HepG2 (cell line): ENCODE results near the gene HEATR1. TPM values are rescaled to one million over a fixed set of nuclear protein-coding genes. Genes with fewer than 3 reads are reported as not detected.

ENCODE experiments used
- ATAC-seq: fragments of 200-7000 bp; cut with Tn5 transposase; 3 replicates; pipeline ENCODE4 v1.9.1; 2020; ENCODE audit warnings: mild to moderate bottlenecking, moderate library complexity
- BruUV-seq: library from RNA; stranded (reverse); fragments of 400-500 nt; replicated peaks from 2 replicates; lab custom pipeline; 2021; lab: Mats Ljungman, UMichigan
- CTCF ChIA-PET: fragments of 300-600 bp; formaldehyde crosslinking; extraction: SDS; loops from one replicate; lab custom pipeline; 2021; ENCODE audit warnings: low total read pairs, inconsistent platforms, low intra/inter-chr PET ratio; lab: Yijun Ruan, JAX
- POLR2A ChIA-PET: fragments of 350-600 bp; sonication (Branson Sonifier 250); formaldehyde crosslinking; loops from one replicate; lab custom pipeline; 2020; ENCODE audit warnings: antibody characterized with exemption, inconsistent platforms; lab: Yijun Ruan, JAX
- DNase-seq: peaks from one replicate; pipeline ENCODE4 v3.0.0-alpha.2; 2015; ENCODE audit warnings: low spot score
- FAIRE-seq: peaks from 3 replicates; lab custom pipeline; 2011; peaks lifted over from hg19 to GRCh38; lab: Jason Lieb, UNC
- H2AFZ ChIP-seq: one replicate; pipeline ENCODE4 v1.6.1; 2011; ENCODE audit warnings: low read length, inconsistent platforms
- H3K27ac ChIP-seq: fragments of 300-600 bp; 3 replicates; pipeline ENCODE4 v1.8.0; 2011; ENCODE audit warnings: mixed run types, mild to moderate bottlenecking, mixed read lengths, low read length, inconsistent platforms; ENCODE audit not compliant: insufficient read depth; ENCODE audit errors: extremely low read length
- H3K27me3 ChIP-seq, 2 experiments: fragments of 200-600 bp in 1 of 2; 2 replicates in 1 of 2; 3 replicates in 1 of 2; pipeline versions ENCODE4 v1.6.0 to v1.8.0; 2011; ENCODE audit warnings: low read length in 2 of 2, mild to moderate bottlenecking in 2 of 2, moderate library complexity in 2 of 2, inconsistent platforms in 1 of 2; ENCODE audit not compliant: insufficient read depth in 2 of 2, control insufficient read depth in 1 of 2
- H3K36me3 ChIP-seq, 2 experiments: fragments of 200-600 bp in 1 of 2; replicated peaks in 1 of 2; 2 replicates in 1 of 2; 3 replicates in 1 of 2; pipeline versions ENCODE4 v1.5.1 to v1.8.0; 2011; ENCODE audit warnings: low read length in 2 of 2, inconsistent platforms in 1 of 2; ENCODE audit not compliant: insufficient read depth in 2 of 2, control insufficient read depth in 1 of 2
- H3K4me1 ChIP-seq: 2 replicates; pipeline ENCODE4 v1.5.1; 2012; ENCODE audit warnings: low read length, inconsistent platforms; ENCODE audit not compliant: insufficient read depth
- H3K4me2 ChIP-seq: 2 replicates; pipeline ENCODE4 v1.6.0; 2011; ENCODE audit warnings: low read depth, low read length, inconsistent platforms
- H3K4me3 ChIP-seq, 3 experiments: fragments of 200-600 bp in 1 of 3; sonication (generic), shearing (Covaris generic) in 1 of 3; replicated peaks in 1 of 3; 2 replicates each; pipeline ENCODE4 v1.5.1; 2011 to 2016; ENCODE audit warnings: low read length in 3 of 3, inconsistent platforms in 2 of 3, low read depth in 2 of 3, mild to moderate bottlenecking in 2 of 3, control low read depth in 1 of 3, mixed read lengths in 1 of 3; ENCODE audit not compliant: insufficient read depth in 1 of 3
- H3K79me2 ChIP-seq: one replicate; pipeline ENCODE4 v1.6.1; 2011; ENCODE audit warnings: low read length, inconsistent platforms; ENCODE audit not compliant: insufficient read depth
- H3K9ac ChIP-seq: 2 replicates; pipeline ENCODE4 v1.6.0; 2011; ENCODE audit warnings: mild to moderate bottlenecking, low read depth, low read length, inconsistent platforms; ENCODE audit not compliant: insufficient read depth
- H3K9me3 ChIP-seq: 2 replicates; pipeline ENCODE4 v1.5.1; 2012; ENCODE audit warnings: mild to moderate bottlenecking, low read length
- H4K20me1 ChIP-seq: 2 replicates; pipeline ENCODE4 v1.6.0; 2011; ENCODE audit warnings: inconsistent platforms, mild to moderate bottlenecking, low read length, moderate library complexity; ENCODE audit not compliant: insufficient read depth
- NR0B2 ChIP-seq: sonication (generic); formaldehyde crosslinking; IDR thresholded peaks from 2 replicates; pipeline ENCODE4 v1.4.0; 2020; ENCODE audit warnings: mild to moderate bottlenecking, missing genetic modification reagents
- SP4 ChIP-seq: sonication (generic); formaldehyde crosslinking; IDR thresholded peaks from 2 replicates; pipeline ENCODE4 v1.8.1; 2023; ENCODE audit warnings: mild to moderate bottlenecking, missing genetic modification reagents
- TOE1 ChIP-seq: sonication (generic); formaldehyde crosslinking; IDR thresholded peaks from 2 replicates; pipeline ENCODE4 v1.4.0; 2020; ENCODE audit warnings: mild to moderate bottlenecking, missing genetic modification reagents
- ZNF558 ChIP-seq: sonication (generic); formaldehyde crosslinking; IDR thresholded peaks from 2 replicates; pipeline ENCODE4 v1.9.0; 2022; ENCODE audit warnings: mild to moderate bottlenecking, missing genetic modification reagents, borderline replicate concordance
- ZNF709 ChIP-seq: sonication (generic); formaldehyde crosslinking; IDR thresholded peaks from 2 replicates; pipeline ENCODE4 v1.5.0; 2020; ENCODE audit warnings: mild to moderate bottlenecking, missing genetic modification reagents
- ZNF839 ChIP-seq: sonication (generic); formaldehyde crosslinking; IDR thresholded peaks from 2 replicates; pipeline ENCODE4 v1.4.0; 2020; ENCODE audit warnings: missing genetic modification reagents, mild to moderate bottlenecking, borderline replicate concordance
- WGBS: methylation state at CpG from one replicate; pipeline ENCODE4 v1.1.6; 2017; ENCODE audit warnings: low lambda C conversion rate; 5-methylcytosine and 5-hydroxymethylcytosine counted together
- in situ Hi-C: cut with HindIII; loops from 2 replicates; pipeline ENCODE4 v1.10.0; 2017; ENCODE audit warnings: low pct_unique_long_range_greater_than_20kb; ENCODE audit not compliant: extremely low pct_ligation_motif_present
- intact Hi-C: fragments of 100-400 bp; cut with micrococcal nuclease; formaldehyde crosslinking; loops from one replicate; pipeline ENCODE4 v1.10.0; 2022; ENCODE audit not compliant: unreplicated experiment
- polyA plus RNA-seq, 8 experiments: library from polyadenylated mRNA; depleted of rRNA in 3 of 8; stranded (reverse) in 7 of 8; unstranded in 1 of 8; fragments of >200 nt; fragmentation: Illumina TruSeq in 4 of 8; extraction: Trizol in 4 of 8; gene quantifications; 2 replicates each; pipeline versions ENCODE4 v1.2.1 to v1.2.3, GENCODE V29; 2011 to 2016; ENCODE audit warnings: low read depth in 4 of 8, missing spikeins in 1 of 8, mixed read lengths in 1 of 8; ENCODE audit not compliant: insufficient read depth in 1 of 8
- total RNA-seq, 5 experiments: library from RNA; depleted of rRNA; stranded (reverse); fragments of >200 nt; fragmentation: Illumina TruSeq; extraction: Trizol; gene quantifications; 2 replicates each; pipeline ENCODE4 v1.2.3, GENCODE V29; 2016; ENCODE audit warnings: low read depth in 1 of 5
- TF ChIP-seq, protein P1 (sequence below): IDR thresholded peaks from 2 replicates; pipeline ENCODE4 v1.6.1; 2012; ENCODE audit warnings: low read depth, low read length, improper control_type of control experiment
- TF ChIP-seq, protein P2 (sequence below): sonication (generic); formaldehyde crosslinking; IDR thresholded peaks from 2 replicates; pipeline ENCODE4 v1.5.1; 2020; ENCODE audit warnings: missing genetic modification reagents, mild to moderate bottlenecking, borderline replicate concordance
- TF ChIP-seq, protein P3 (sequence below): fragments of 450-650 bp; IDR thresholded peaks from 2 replicates; pipeline ENCODE4 v1.6.1; 2017; ENCODE audit warnings: mild to moderate bottlenecking

The HEATR1 gene
- total and polyA plus RNA-seq, 2 of the 13 experiments (the other 11 are each of a cell fraction or from before 2014, with no cell fraction given), result 10.2 to 45.8 TPM

GRCh38 chr1:236619398-236619797, 15.1 kb upstream of the HEATR1 start (continued):
- TF ChIP-seq ZNF709, result no peak

DNA sequence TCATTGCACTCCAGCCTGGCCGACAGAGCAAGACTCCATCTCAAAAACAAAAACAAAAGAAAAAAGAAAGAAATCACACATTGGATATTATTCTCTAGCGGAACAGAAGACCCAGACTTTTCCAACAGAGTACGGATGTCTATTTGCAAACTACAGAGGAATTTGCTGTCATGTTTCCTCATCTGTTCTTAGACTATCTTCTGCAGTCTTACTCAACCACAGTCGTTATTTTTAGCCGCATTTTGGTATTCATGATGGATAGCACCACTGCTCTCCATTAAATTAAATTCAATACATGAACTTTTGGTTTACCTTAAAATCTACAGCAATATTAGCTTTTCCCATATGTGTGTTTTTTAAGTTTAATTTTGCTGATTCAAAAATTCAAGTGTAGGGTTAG, 14.2 kb upstream of the HEATR1 start:
- TF ChIP-seq SP4 (CRISPR knock-in tag) (no peak), ZNF558 (CRISPR knock-in tag) (no peak), NR0B2 (CRISPR knock-in tag) (no peak), TOE1 (CRISPR knock-in tag) (no peak), ZNF839 (no peak)
- TF ChIP-seq, protein P1, sequence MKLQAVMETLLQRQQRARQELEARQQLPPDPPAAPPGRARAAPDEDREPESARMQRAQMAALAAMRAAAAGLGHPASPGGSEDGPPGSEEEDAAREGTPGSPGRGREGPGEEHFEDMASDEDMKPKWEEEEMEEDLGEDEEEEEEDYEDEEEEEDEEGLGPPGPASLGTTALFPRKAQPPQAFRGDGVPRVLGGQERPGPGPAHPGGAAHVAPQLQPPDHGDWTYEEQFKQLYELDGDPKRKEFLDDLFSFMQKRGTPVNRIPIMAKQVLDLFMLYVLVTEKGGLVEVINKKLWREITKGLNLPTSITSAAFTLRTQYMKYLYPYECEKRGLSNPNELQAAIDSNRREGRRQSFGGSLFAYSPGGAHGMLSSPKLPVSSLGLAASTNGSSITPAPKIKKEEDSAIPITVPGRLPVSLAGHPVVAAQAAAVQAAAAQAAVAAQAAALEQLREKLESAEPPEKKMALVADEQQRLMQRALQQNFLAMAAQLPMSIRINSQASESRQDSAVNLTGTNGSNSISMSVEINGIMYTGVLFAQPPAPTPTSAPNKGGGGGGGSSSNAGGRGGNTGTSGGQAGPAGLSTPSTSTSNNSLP, result no peak
- TF ChIP-seq, protein P2, sequence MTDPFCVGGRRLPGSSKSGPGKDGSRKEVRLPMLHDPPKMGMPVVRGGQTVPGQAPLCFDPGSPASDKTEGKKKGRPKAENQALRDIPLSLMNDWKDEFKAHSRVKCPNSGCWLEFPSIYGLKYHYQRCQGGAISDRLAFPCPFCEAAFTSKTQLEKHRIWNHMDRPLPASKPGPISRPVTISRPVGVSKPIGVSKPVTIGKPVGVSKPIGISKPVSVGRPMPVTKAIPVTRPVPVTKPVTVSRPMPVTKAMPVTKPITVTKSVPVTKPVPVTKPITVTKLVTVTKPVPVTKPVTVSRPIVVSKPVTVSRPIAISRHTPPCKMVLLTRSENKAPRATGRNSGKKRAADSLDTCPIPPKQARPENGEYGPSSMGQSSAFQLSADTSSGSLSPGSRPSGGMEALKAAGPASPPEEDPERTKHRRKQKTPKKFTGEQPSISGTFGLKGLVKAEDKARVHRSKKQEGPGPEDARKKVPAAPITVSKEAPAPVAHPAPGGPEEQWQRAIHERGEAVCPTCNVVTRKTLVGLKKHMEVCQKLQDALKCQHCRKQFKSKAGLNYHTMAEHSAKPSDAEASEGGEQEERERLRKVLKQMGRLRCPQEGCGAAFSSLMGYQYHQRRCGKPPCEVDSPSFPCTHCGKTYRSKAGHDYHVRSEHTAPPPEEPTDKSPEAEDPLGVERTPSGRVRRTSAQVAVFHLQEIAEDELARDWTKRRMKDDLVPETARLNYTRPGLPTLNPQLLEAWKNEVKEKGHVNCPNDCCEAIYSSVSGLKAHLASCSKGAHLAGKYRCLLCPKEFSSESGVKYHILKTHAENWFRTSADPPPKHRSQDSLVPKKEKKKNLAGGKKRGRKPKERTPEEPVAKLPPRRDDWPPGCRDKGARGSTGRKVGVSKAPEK (CRISPR knock-in tag), result no peak
- TF ChIP-seq, protein P3, sequence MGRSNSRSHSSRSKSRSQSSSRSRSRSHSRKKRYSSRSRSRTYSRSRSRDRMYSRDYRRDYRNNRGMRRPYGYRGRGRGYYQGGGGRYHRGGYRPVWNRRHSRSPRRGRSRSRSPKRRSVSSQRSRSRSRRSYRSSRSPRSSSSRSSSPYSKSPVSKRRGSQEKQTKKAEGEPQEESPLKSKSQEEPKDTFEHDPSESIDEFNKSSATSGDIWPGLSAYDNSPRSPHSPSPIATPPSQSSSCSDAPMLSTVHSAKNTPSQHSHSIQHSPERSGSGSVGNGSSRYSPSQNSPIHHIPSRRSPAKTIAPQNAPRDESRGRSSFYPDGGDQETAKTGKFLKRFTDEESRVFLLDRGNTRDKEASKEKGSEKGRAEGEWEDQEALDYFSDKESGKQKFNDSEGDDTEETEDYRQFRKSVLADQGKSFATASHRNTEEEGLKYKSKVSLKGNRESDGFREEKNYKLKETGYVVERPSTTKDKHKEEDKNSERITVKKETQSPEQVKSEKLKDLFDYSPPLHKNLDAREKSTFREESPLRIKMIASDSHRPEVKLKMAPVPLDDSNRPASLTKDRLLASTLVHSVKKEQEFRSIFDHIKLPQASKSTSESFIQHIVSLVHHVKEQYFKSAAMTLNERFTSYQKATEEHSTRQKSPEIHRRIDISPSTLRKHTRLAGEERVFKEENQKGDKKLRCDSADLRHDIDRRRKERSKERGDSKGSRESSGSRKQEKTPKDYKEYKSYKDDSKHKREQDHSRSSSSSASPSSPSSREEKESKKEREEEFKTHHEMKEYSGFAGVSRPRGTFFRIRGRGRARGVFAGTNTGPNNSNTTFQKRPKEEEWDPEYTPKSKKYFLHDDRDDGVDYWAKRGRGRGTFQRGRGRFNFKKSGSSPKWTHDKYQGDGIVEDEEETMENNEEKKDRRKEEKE, result no peak
- intact Hi-C loops, result no loop called here
- POLR2A ChIA-PET, result no interaction called here

More for the DNA sequence above, 14.2 kb upstream of the HEATR1 start:
- H3K79me2 ChIP-seq, result no peaks in the 10 kb centered on the region
- CTCF ChIA-PET, result no interaction called here
- peaks cover 12% of the 10 kb centered on the region for H3K9me3 ChIP-seq
- FAIRE-seq, result no peak
- no peak for ATAC-seq
- no peaks in the 10 kb centered on the region; a peak in 1 of 5 replicates for H3K27me3 ChIP-seq
- H4K20me1 ChIP-seq, result no peaks in the 10 kb centered on the region
- 63% methylated on average over 5 of the region's 5 CpGs for WGBS
- no peak overlapping the region for H3K4me2 ChIP-seq
- no peaks in the 10 kb centered on the region for H3K36me3 ChIP-seq
- no peak overlapping the region for H2AFZ ChIP-seq
- H3K4me1 ChIP-seq, result no peaks in the 10 kb centered on the region
- no peak overlapping the region for H3K9ac ChIP-seq
- in situ Hi-C loops, result loop anchor here (25.0 kb wide), 1 partner anchor 244 kb away; no protein-coding TSS in a partner anchor
- H3K4me3 ChIP-seq, result no peak overlapping the region
- DNase-seq, result no peak
- no peak overlapping the region for H3K27ac ChIP-seq
- no TSS peak for BruUV-seq
